Right lobe of liver (tissue), 6 donors: ENCODE data around the gene N4BP2L2. TPM values are rescaled to one million over a fixed set of nuclear protein-coding genes. Genes with fewer than 3 reads are reported as not detected.
A peak's percentile ranks its signal among the peaks of the same experiment; 100 is the strongest.

ENCODE experiments used
- ATAC-seq, 4 donors: fragments of 200-7000 bp; cut with Tn5 transposase; one replicate each; pipeline ENCODE4 v1.9.1; 2020; ENCODE audit warnings: mild to moderate bottlenecking in 4 of 4, moderate library complexity in 4 of 4
- DNase-seq, 3 donors: peaks; one replicate each; pipeline ENCODE4 v3.0.0-alpha.2; 2020
- H3K27ac ChIP-seq, 3 donors: fragments of 200-600 bp; one replicate each; pipeline ENCODE4 v1.8.0; 2022
- H3K27me3 ChIP-seq, 2 donors: fragments of 200-600 bp; one replicate each; pipeline ENCODE4 v1.8.0; 2022
- H3K36me3 ChIP-seq, 4 donors: fragments of 200-600 bp; sonication (generic) in 1 of 4; one replicate each; pipeline versions ENCODE4 v1.5.1 to v1.8.0; 2017 to 2022; ENCODE audit warnings: control low read depth in 1 of 4
- H3K4me1 ChIP-seq, 4 donors: fragments of 200-600 bp; sonication (generic) in 1 of 4; one replicate each; pipeline versions ENCODE4 v1.5.1 to v1.8.0; 2017 to 2022; ENCODE audit warnings: control low read depth in 1 of 4
- H3K4me3 ChIP-seq, 3 donors: fragments of 200-600 bp; one replicate each; pipeline ENCODE4 v1.8.0; 2022
- H3K9me3 ChIP-seq, 4 donors: fragments of 200-600 bp; sonication (generic) in 1 of 4; one replicate each; pipeline versions ENCODE4 v1.5.1 to v1.8.0; 2017 to 2022; ENCODE audit warnings: control low read depth in 1 of 4
- CTCF ChIP-seq, 4 donors: fragments of 200-600 bp in 3 of 4; fragments of 450-650 bp in 1 of 4; IDR thresholded peaks; one replicate each; pipeline versions ENCODE4 v1.5.1 to v1.8.0; 2016 to 2022; ENCODE audit warnings: antibody characterized with exemption in 4 of 4, mild to moderate bottlenecking in 2 of 4
- POLR2A ChIP-seq: fragments of 450-650 bp; IDR thresholded peaks from one replicate; pipeline ENCODE4 v1.6.1; 2017; ENCODE audit warnings: antibody characterized with exemption, mild to moderate bottlenecking
- WGBS: methylation state at CpG from one replicate; pipeline ENCODE4 v1.1.6; 2018; ENCODE audit warnings: low coverage, low lambda C conversion rate; ENCODE audit not compliant: insufficient coverage; ENCODE audit errors: missing lambda C conversion rate; 5-methylcytosine and 5-hydroxymethylcytosine counted together
- intact Hi-C, 2 donors: fragments of 100-400 bp; cut with DNase I; formaldehyde crosslinking; loops; one replicate each; pipeline versions ENCODE4 v1.11.2 to v1.14.1; 2022
- total RNA-seq, 6 experiments: library from RNA; depleted of rRNA in 2 of 6; stranded (reverse); fragments of >200 nt in 2 of 6; fragmentation: NEBNext Ultra II Directional in 3 of 6; extraction: Animal tissue kit (Norgen Biotek cat#: 25700) in 3 of 6; gene quantifications; one replicate each; pipeline versions ENCODE4 v1.1.0 to v1.2.4, GENCODE V29; 2016 to 2023
- donor health status: DM: no; HTN: yes; CAD: no.
- donor health status: DM: no; HTN: no; CAD: no.
- donor health status: DM: no; HTN: no; CAD: no.
- donor health status: DM: no; HTN: yes; CAD: no.
- donor health status: DM: no; HTN: yes; CAD: no.

N4BP2L2 gene
- total RNA-seq, 6 experiments from 2014 or later = 48.8 to 99.7 (median 61.1) TPM

GRCh38 chr13:32419862-32420261, 118.7 kb downstream of the N4BP2L2 start:
- 78% methylated on average over 1 of the region's 2 CpGs for WGBS
- ATAC-seq (peak in 1 of 4 donors; percentile 35), DNase-seq (no peak)
- no peaks in the 10 kb centered on the region for H3K27me3 ChIP-seq
- peaks cover 0 to 4% (median 0%) of the 10 kb centered on the region in 4 donors for H3K36me3 ChIP-seq
- no peak overlapping the region for H3K27ac ChIP-seq
- H3K9me3 ChIP-seq = no peaks in the 10 kb centered on the region
- TF ChIP-seq POLR2A (no peak), CTCF (IDR thresholded peaks at IDR 0.05) (no peak)
- peaks cover 0 to 41% (median 16%) of the 10 kb centered on the region in 4 donors for H3K4me1 ChIP-seq
- intact Hi-C loops = no loop called here
- H3K4me3 ChIP-seq = no peak overlapping the region

- Histone ChIP-seq H3K27ac (peak overlapping the region in 1 of 3 donors; percentile 23), H3K36me3 (peaks cover 0 to 4% (median 0%) of the 10 kb centered on the region in 4 donors), H3K9me3 (no peaks in the 10 kb centered on the region), H3K4me3 (no peak overlapping the region), H3K4me1 (peaks cover 0 to 45% (median 14%) of the 10 kb centered on the region in 4 donors), H3K27me3 (no peaks in the 10 kb centered on the region)
- TF ChIP-seq POLR2A = no peak
- no peak for TF ChIP-seq CTCF (IDR thresholded peaks at IDR 0.05)
- no peak for ATAC-seq
- WGBS = 100% methylated on average over 1 of the region's 1 CpG
- DNase-seq = no peak
- intact Hi-C loops = no loop called here
Measured at GRCh38 chr13:32417995-32418394, 120.6 kb downstream of the N4BP2L2 start.

GRCh38 chr13:32415019-32415418, 123.6 kb downstream of the N4BP2L2 start:
- ATAC-seq = peak; percentile 57 to 71 (median 66)
- intact Hi-C loops = no loop called here

GRCh38 chr13:32414580-32414979, 124.0 kb downstream of the N4BP2L2 start:
- peak; percentile 77 to 85 (median 80) for ATAC-seq
- H3K4me3 ChIP-seq = no peak overlapping the region
- WGBS = 43% methylated on average over 2 of the region's 2 CpGs
- TF ChIP-seq POLR2A = peak; percentile 20
- TF ChIP-seq CTCF (IDR thresholded peaks at IDR 0.05) = no peak
- H3K4me1 ChIP-seq = peaks cover 0 to 54% (median 22%) of the 10 kb centered on the region in 4 donors
- H3K36me3 ChIP-seq = no peaks in the 10 kb centered on the region
- intact Hi-C loops = no loop called here
- H3K27me3 ChIP-seq = no peaks in the 10 kb centered on the region
- H3K27ac ChIP-seq = peak overlapping the region in 2 of 3 donors; percentile 85
- peak in 1 of 3 donors; percentile 72 for DNase-seq
- no peaks in the 10 kb centered on the region for H3K9me3 ChIP-seq

More at GRCh38 chr13:32415019-32415418, 123.6 kb downstream of the N4BP2L2 start:
- Histone ChIP-seq H3K4me1 (peaks cover 0 to 53% (median 20%) of the 10 kb centered on the region in 4 donors), H3K4me3 (no peak overlapping the region), H3K27ac (peak overlapping the region in 2 of 3 donors; percentile 85), H3K27me3 (no peaks in the 10 kb centered on the region), H3K36me3 (peaks cover 0 to 3% (median 0%) of the 10 kb centered on the region in 4 donors), H3K9me3 (no peaks in the 10 kb centered on the region)
- TF ChIP-seq POLR2A (no peak), CTCF (IDR thresholded peaks at IDR 0.05) (peak; percentile 49 to 70 (median 56))
- DNase-seq = peak in 1 of 3 donors; percentile 67
